ENCODE data around the gene CUX1. TPM values are rescaled to one million over a fixed set of nuclear protein-coding genes. Genes with fewer than 3 reads are reported as not detected.

The CUX1 gene
- total RNA-seq, 1 experiment from 2014 or later: 39.6 TPM

DNA sequence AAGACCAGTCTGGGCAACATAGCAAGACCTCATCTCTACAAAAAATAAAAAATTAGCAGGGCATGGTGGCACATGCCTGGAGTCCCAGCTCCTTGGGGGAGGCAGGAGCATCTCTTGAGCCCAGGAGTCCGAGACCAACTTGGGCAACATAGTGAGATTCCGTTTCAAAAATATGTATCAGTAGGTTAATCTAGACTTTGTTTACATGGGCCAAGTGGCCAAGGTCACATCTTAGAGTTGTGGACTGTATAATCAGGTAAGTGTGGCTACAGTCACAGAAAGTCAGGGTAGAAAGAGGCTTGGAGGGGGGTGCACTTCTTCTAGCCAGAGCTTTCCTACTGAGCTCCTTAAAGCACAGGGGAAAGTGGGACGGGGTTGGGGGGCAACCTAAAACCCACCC lies 174.4 kb downstream of the CUX1 start:
- Histone ChIP-seq H2AFZ (ENCODE audit: low read length) (no peak overlapping the region), H3K4me3 (ENCODE audit: low read length) (no peak overlapping the region), H3F3A (ENCODE audit: low read length, unreplicated experiment) (no peaks in the 10 kb centered on the region), H3K79me2 (ENCODE audit: low read length) (no peaks in the 10 kb centered on the region), H3K36me3 (ENCODE audit: low read depth, low read length) (no peaks in the 10 kb centered on the region), H3K9ac (ENCODE audit: low read length) (no peak overlapping the region), H3K9me3 (ENCODE audit: low read length) (no peaks in the 10 kb centered on the region), H3K4me1 (ENCODE audit: insufficient read depth, low read length) (no peaks in the 10 kb centered on the region), H3K4me2 (ENCODE audit: low read length) (no peak overlapping the region), H3K27ac (ENCODE audit: low read length) (no peak overlapping the region), H4K20me1 (ENCODE audit: low read length) (no peaks in the 10 kb centered on the region), H3K27me3 (ENCODE audit: low read length) (no peaks in the 10 kb centered on the region), H3K9me2 (replicated peaks; ENCODE audit: low read length) (no peaks in the 10 kb centered on the region)
- intact Hi-C loops (cut with micrococcal nuclease): no loop called here
- no TSS peak for BruUV-seq (replicated peaks)
- no peak for TF ChIP-seq EZH2phosphoT487 (IDR thresholded peaks at IDR 0.05; ENCODE audit: borderline replicate concordance, low read length)
- TF ChIP-seq EZH2 (IDR thresholded peaks at IDR 0.05; ENCODE audit: low read length, unreplicated experiment): no peak
- TF ChIP-seq, protein P1, sequence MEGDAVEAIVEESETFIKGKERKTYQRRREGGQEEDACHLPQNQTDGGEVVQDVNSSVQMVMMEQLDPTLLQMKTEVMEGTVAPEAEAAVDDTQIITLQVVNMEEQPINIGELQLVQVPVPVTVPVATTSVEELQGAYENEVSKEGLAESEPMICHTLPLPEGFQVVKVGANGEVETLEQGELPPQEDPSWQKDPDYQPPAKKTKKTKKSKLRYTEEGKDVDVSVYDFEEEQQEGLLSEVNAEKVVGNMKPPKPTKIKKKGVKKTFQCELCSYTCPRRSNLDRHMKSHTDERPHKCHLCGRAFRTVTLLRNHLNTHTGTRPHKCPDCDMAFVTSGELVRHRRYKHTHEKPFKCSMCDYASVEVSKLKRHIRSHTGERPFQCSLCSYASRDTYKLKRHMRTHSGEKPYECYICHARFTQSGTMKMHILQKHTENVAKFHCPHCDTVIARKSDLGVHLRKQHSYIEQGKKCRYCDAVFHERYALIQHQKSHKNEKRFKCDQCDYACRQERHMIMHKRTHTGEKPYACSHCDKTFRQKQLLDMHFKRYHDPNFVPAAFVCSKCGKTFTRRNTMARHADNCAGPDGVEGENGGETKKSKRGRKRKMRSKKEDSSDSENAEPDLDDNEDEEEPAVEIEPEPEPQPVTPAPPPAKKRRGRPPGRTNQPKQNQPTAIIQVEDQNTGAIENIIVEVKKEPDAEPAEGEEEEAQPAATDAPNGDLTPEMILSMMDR (conservative IDR thresholded peaks at IDR 0.05; ENCODE audit: low read depth, low read length): no peak
- no peak for DNase-seq
- CTCF ChIA-PET: no interaction called here
- ATAC-seq: no peak
- POLR2A ChIA-PET (ENCODE audit: unreplicated experiment): no interaction called here

DNA sequence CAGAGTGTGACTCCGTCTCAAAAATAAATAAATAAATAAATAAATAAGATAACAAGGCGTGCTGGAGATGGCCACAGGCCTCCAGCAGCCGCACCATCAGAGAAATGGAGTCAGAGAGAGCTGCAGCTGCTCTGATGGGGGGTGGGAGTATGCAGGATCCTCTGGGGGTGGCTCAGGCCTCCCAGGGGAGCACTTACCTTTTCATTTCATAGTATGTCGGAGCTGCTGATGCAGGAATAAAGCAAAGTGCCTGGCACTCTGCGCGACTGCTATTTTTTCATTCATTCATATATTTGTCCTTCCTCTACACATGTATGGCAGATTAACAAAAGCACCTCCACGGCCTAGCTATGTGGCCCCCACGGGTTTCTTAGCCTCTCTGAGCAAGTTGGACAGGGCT lies 175.9 kb downstream of the CUX1 start:
- Histone ChIP-seq H3K4me1 (ENCODE audit: insufficient read depth, low read length) (no peaks in the 10 kb centered on the region), H3K4me3 (ENCODE audit: low read length) (no peak overlapping the region), H3K4me2 (ENCODE audit: low read length) (no peak overlapping the region), H3K36me3 (ENCODE audit: low read depth, low read length) (no peaks in the 10 kb centered on the region), H3K9ac (ENCODE audit: low read length) (no peak overlapping the region), H3F3A (ENCODE audit: low read length, unreplicated experiment) (no peaks in the 10 kb centered on the region), H4K20me1 (ENCODE audit: low read length) (no peaks in the 10 kb centered on the region), H2AFZ (ENCODE audit: low read length) (no peak overlapping the region), H3K27me3 (ENCODE audit: low read length) (no peaks in the 10 kb centered on the region), H3K27ac (ENCODE audit: low read length) (no peak overlapping the region), H3K79me2 (ENCODE audit: low read length) (no peaks in the 10 kb centered on the region), H3K9me2 (replicated peaks; ENCODE audit: low read length) (no peaks in the 10 kb centered on the region), H3K9me3 (ENCODE audit: low read length) (no peaks in the 10 kb centered on the region)
- TF ChIP-seq, protein P1 (conservative IDR thresholded peaks at IDR 0.05; ENCODE audit: low read depth, low read length): no peak
- no peak for TF ChIP-seq EZH2 (IDR thresholded peaks at IDR 0.05; ENCODE audit: low read length, unreplicated experiment)
- no peak for TF ChIP-seq EZH2phosphoT487 (IDR thresholded peaks at IDR 0.05; ENCODE audit: borderline replicate concordance, low read length)
- intact Hi-C loops (cut with micrococcal nuclease): no loop called here
- DNase-seq (no peak), ATAC-seq (no peak)
- no TSS peak for BruUV-seq (replicated peaks)
- ChIA-PET CTCF (no interaction called here), POLR2A (ENCODE audit: unreplicated experiment) (no interaction called here)

DNA sequence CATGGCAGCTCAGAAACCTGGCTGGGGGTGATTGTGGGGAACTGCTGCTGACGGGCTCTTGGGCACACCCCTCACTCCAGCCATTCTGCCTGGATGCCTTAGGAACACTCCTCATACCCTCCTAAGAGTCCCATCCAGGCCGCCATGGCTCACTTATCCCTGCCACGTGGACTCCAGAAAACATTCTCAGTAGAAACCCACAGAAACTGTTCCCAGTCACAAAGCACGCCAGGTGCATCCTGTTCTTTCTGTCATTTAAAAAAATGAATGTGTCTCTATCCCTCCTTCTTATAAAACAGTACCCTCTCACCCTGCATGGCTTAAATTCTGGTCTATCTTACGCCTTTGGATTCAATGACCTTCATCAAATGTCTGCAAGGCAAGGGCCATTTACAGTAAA lies 177.7 kb downstream of the CUX1 start:
- Histone ChIP-seq H3K9ac (ENCODE audit: low read length) (no peak overlapping the region), H3K27me3 (ENCODE audit: low read length) (no peaks in the 10 kb centered on the region), H3K4me3 (ENCODE audit: low read length) (no peak overlapping the region), H3F3A (ENCODE audit: low read length, unreplicated experiment) (no peaks in the 10 kb centered on the region), H3K9me3 (ENCODE audit: low read length) (no peaks in the 10 kb centered on the region), H3K36me3 (ENCODE audit: low read depth, low read length) (no peaks in the 10 kb centered on the region), H3K4me2 (ENCODE audit: low read length) (no peak overlapping the region), H3K9me2 (replicated peaks; ENCODE audit: low read length) (no peaks in the 10 kb centered on the region), H3K27ac (ENCODE audit: low read length) (no peak overlapping the region), H3K79me2 (ENCODE audit: low read length) (no peaks in the 10 kb centered on the region), H4K20me1 (ENCODE audit: low read length) (no peaks in the 10 kb centered on the region), H3K4me1 (ENCODE audit: insufficient read depth, low read length) (no peaks in the 10 kb centered on the region), H2AFZ (ENCODE audit: low read length) (no peak overlapping the region)
- TF ChIP-seq EZH2phosphoT487 (IDR thresholded peaks at IDR 0.05; ENCODE audit: borderline replicate concordance, low read length): no peak
- TF ChIP-seq, protein P1 (conservative IDR thresholded peaks at IDR 0.05; ENCODE audit: low read depth, low read length): no peak
- TF ChIP-seq EZH2 (IDR thresholded peaks at IDR 0.05; ENCODE audit: low read length, unreplicated experiment): no peak
- no TSS peak for BruUV-seq (replicated peaks)
- ATAC-seq (no peak), DNase-seq (no peak)
- intact Hi-C loops (cut with micrococcal nuclease): no loop called here
- CTCF ChIA-PET: no interaction called here
- POLR2A ChIA-PET (ENCODE audit: unreplicated experiment): no interaction called here
